Subcutaneous abdominal adipose tissue (tissue), 5 donors: ENCODE measurements around the gene PLSCR1.
"Not testable (repeated sequence)": the region's sequence is repeated elsewhere in the genome, so short reads cannot be mapped to it uniquely, and the experiment has no call there.

ENCODE experiments used
- H3K27ac ChIP-seq: one replicate; pipeline ENCODE4 v1.7.0; 2013; ENCODE audit warnings: low read depth, mild to moderate bottlenecking, inconsistent platforms, low read length, moderate library complexity
- H3K27me3 ChIP-seq, 5 donors: one replicate each; pipeline ENCODE4 v1.7.0; 2013; ENCODE audit warnings: low read length in 5 of 5, inconsistent platforms in 1 of 5; ENCODE audit not compliant: control insufficient read depth in 5 of 5, insufficient read depth in 4 of 5
- H3K36me3 ChIP-seq, 5 donors: one replicate each; pipeline ENCODE4 v1.7.0; 2013; ENCODE audit warnings: low read length in 5 of 5; ENCODE audit not compliant: control insufficient read depth in 5 of 5, insufficient read depth in 5 of 5
- H3K4me1 ChIP-seq, 5 donors: one replicate each; pipeline ENCODE4 v1.7.0; 2013; ENCODE audit warnings: low read length in 5 of 5, mild to moderate bottlenecking in 3 of 5, moderate library complexity in 1 of 5; ENCODE audit not compliant: control insufficient read depth in 5 of 5, insufficient read depth in 5 of 5
- H3K4me3 ChIP-seq, 5 donors: one replicate each; pipeline ENCODE4 v1.7.0; 2013; ENCODE audit warnings: low read length in 5 of 5, low read depth in 1 of 5
- H3K9ac ChIP-seq, 5 donors: one replicate each; pipeline ENCODE4 v1.7.0; 2013; ENCODE audit warnings: low read length in 5 of 5, mild to moderate bottlenecking in 4 of 5, moderate library complexity in 3 of 5
- H3K9me3 ChIP-seq, 5 donors: one replicate each; pipeline ENCODE4 v1.7.0; 2013; ENCODE audit warnings: low read length in 5 of 5; ENCODE audit not compliant: control insufficient read depth in 5 of 5
- donor health status: healthy.
- donor health status: healthy.
- donor health status: healthy.
- donor health status: healthy.
- donor health status: healthy.

Gene PLSCR1

GRCh38 chr3:146540236-146540635 is 4.2 kb downstream of the PLSCR1 start:
- peaks cover 1 to 54% (median 38%) of the 10 kb centered on the region in 5 donors for H3K4me1 ChIP-seq
- H3K4me3 ChIP-seq = peak overlapping the region in 1 of 5 donors; percentile 6
- H3K27ac ChIP-seq = peak overlapping the region; percentile 52
- H3K9ac ChIP-seq = peak overlapping the region in 2 of 5 donors; percentile 44 to 51
- H3K9me3 ChIP-seq = no peaks in the 10 kb centered on the region
- H3K36me3 ChIP-seq = no peaks in the 10 kb centered on the region
- no peaks in the 10 kb centered on the region for H3K27me3 ChIP-seq

GRCh38 chr3:146539315-146539714 is 5.1 kb downstream of the PLSCR1 start:
- Histone ChIP-seq H3K9ac (no peak overlapping the region), H3K27ac (peak overlapping the region; percentile 25), H3K9me3 (no peaks in the 10 kb centered on the region), H3K27me3 (no peaks in the 10 kb centered on the region), H3K4me3 (no peak overlapping the region), H3K4me1 (peaks cover 1 to 56% (median 35%) of the 10 kb centered on the region in 5 donors), H3K36me3 (no peaks in the 10 kb centered on the region)

GRCh38 chr3:146537603-146538002 is 6.8 kb downstream of the PLSCR1 start:
- peak overlapping the region; percentile 46 for H3K27ac ChIP-seq
- H3K9ac ChIP-seq = no peak overlapping the region
- peaks cover 1 to 42% (median 30%) of the 10 kb centered on the region in 5 donors for H3K4me1 ChIP-seq
- H3K36me3 ChIP-seq = peaks cover 0 to 4% (median under 1%) of the 10 kb centered on the region in 5 donors
- H3K27me3 ChIP-seq = no peaks in the 10 kb centered on the region
- no peak overlapping the region for H3K4me3 ChIP-seq
- no peaks in the 10 kb centered on the region for H3K9me3 ChIP-seq

GRCh38 chr3:146536681-146537080 is 7.7 kb downstream of the PLSCR1 start:
- Histone ChIP-seq H3K36me3 (peaks cover 4 to 12% (median 8%) of the 10 kb centered on the region in 5 donors), H3K27ac (peak overlapping the region; percentile 4), H3K27me3 (no peaks in the 10 kb centered on the region), H3K9ac (peak overlapping the region in 1 of 5 donors; percentile 38), H3K4me3 (peak overlapping the region in 1 of 5 donors; percentile 11), H3K9me3 (no peaks in the 10 kb centered on the region), H3K4me1 (peaks cover 1 to 35% (median 26%) of the 10 kb centered on the region in 5 donors)

GRCh38 chr3:146532406-146532805 is 12.0 kb downstream of the PLSCR1 start:
- peaks cover 0 to 27% (median 11%) of the 10 kb centered on the region in 5 donors for H3K4me1 ChIP-seq
- H3K4me3 ChIP-seq = no peak overlapping the region
- no peak overlapping the region for H3K27ac ChIP-seq
- no peak overlapping the region for H3K9ac ChIP-seq
- H3K9me3 ChIP-seq = no peaks in the 10 kb centered on the region
- peaks cover 11 to 31% (median 21%) of the 10 kb centered on the region in 5 donors for H3K36me3 ChIP-seq
- no peaks in the 10 kb centered on the region for H3K27me3 ChIP-seq

GRCh38 chr3:146530609-146531008 is 13.8 kb downstream of the PLSCR1 start:
- no peak overlapping the region for H3K9ac ChIP-seq
- no peaks in the 10 kb centered on the region for H3K9me3 ChIP-seq
- no peak overlapping the region for H3K4me3 ChIP-seq
- H3K4me1 ChIP-seq = peaks cover 0 to 16% (median 0%) of the 10 kb centered on the region in 5 donors
- no peak overlapping the region for H3K27ac ChIP-seq
- H3K27me3 ChIP-seq = no peaks in the 10 kb centered on the region
- peaks cover 16 to 31% (median 21%) of the 10 kb centered on the region in 5 donors for H3K36me3 ChIP-seq

GRCh38 chr3:146529021-146529420 is 15.4 kb downstream of the PLSCR1 start:
- Histone ChIP-seq H3K9ac (no peak overlapping the region), H3K4me3 (no peak overlapping the region), H3K27ac (no peak overlapping the region), H3K9me3 (no peaks in the 10 kb centered on the region), H3K4me1 (peaks cover 0 to 11% (median 0%) of the 10 kb centered on the region in 5 donors), H3K27me3 (no peaks in the 10 kb centered on the region), H3K36me3 (peaks cover 16 to 38% (median 24%) of the 10 kb centered on the region in 5 donors)

GRCh38 chr3:146524961-146525360 is 19.4 kb downstream of the PLSCR1 start:
- Histone ChIP-seq H3K9ac (no peak overlapping the region), H3K27me3 (no peaks in the 10 kb centered on the region), H3K36me3 (peaks cover 8 to 47% (median 21%) of the 10 kb centered on the region in 5 donors), H3K4me1 (peaks cover 0 to 10% (median 0%) of the 10 kb centered on the region in 5 donors), H3K9me3 (no peaks in the 10 kb centered on the region), H3K27ac (no peak overlapping the region), H3K4me3 (no peak overlapping the region)

GRCh38 chr3:146523531-146523930 is 20.9 kb downstream of the PLSCR1 start:
- Histone ChIP-seq H3K4me3 (no peak overlapping the region), H3K9ac (no peak overlapping the region), H3K27me3 (no peaks in the 10 kb centered on the region), H3K36me3 (peaks cover 8 to 42% (median 21%) of the 10 kb centered on the region in 5 donors), H3K9me3 (no peaks in the 10 kb centered on the region), H3K27ac (no peak overlapping the region), H3K4me1 (peaks cover 0 to 4% (median 0%) of the 10 kb centered on the region in 5 donors)

- H3K9me3 ChIP-seq, H3K27me3 ChIP-seq, H3K4me1 ChIP-seq, H3K27ac ChIP-seq, H3K9ac ChIP-seq, H3K4me3 ChIP-seq: not testable (repeated sequence)
- H3K36me3 ChIP-seq = peaks cover 5 to 42% (median 19%) of the 10 kb centered on the region in 5 donors
Observed at GRCh38 chr3:146522174-146523158, 21.9 kb downstream of the PLSCR1 start.
